H1 (cell line): ENCODE data around the gene CDH16. TPM values are rescaled to one million over a fixed set of nuclear protein-coding genes. Genes with fewer than 3 reads are reported as not detected.

Experiments
- CTCF ChIA-PET: fragments of 300-600 bp; sonication (Branson Sonifier 250); formaldehyde crosslinking; loops from one replicate; lab custom pipeline; 2021; ENCODE audit not compliant: partially characterized antibody; lab: Charles Lee
- POLR2A ChIA-PET: fragments of 300-600 bp; sonication (Branson Sonifier 250); formaldehyde crosslinking; loops from one replicate; lab custom pipeline; 2021; ENCODE audit warnings: inconsistent platforms; ENCODE audit not compliant: partially characterized antibody; lab: Charles Lee
- DNase-seq, 2 experiments: peaks; one replicate each; pipeline versions ENCODE4 v3.0.0 to v3.0.0-alpha.2; 2010 to 2022; ENCODE audit warnings: low spot score in 2 of 2, low read depth in 1 of 2, mixed read lengths in 1 of 2
- FAIRE-seq: peaks from 2 replicates; lab custom pipeline; 2011; peaks lifted over from hg19 to GRCh38; lab: Jason Lieb, UNC
- H2AFZ ChIP-seq: 2 replicates; pipeline ENCODE4 v1.8.1; 2012; ENCODE audit warnings: low read length, inconsistent platforms
- H2AK5ac ChIP-seq: 2 replicates; pipeline ENCODE4 v1.6.1; 2013; ENCODE audit warnings: low read depth, low read length
- H2BK120ac ChIP-seq: replicated peaks from 2 replicates; pipeline ENCODE3; 2013; ENCODE audit warnings: low read depth, low read length, inconsistent platforms
- H2BK12ac ChIP-seq: 2 replicates; pipeline ENCODE4 v1.6.1; 2013; ENCODE audit warnings: low read depth, low read length
- H2BK15ac ChIP-seq: 2 replicates; pipeline ENCODE4 v1.6.1; 2013; ENCODE audit warnings: low read length
- H2BK20ac ChIP-seq: 2 replicates; pipeline ENCODE4 v1.6.1; 2013; ENCODE audit warnings: low read length
- H2BK5ac ChIP-seq: 2 replicates; pipeline ENCODE4 v1.6.1; 2013; ENCODE audit warnings: low read depth, low read length
- H3K14ac ChIP-seq: 2 replicates; pipeline ENCODE4 v1.6.1; 2013; ENCODE audit warnings: inconsistent platforms; ENCODE audit not compliant: insufficient read length
- H3K18ac ChIP-seq: 2 replicates; pipeline ENCODE4 v1.6.1; 2013; ENCODE audit warnings: low read length; ENCODE audit errors: extremely low read depth
- H3K23ac ChIP-seq: 2 replicates; pipeline ENCODE4 v1.6.1; 2013; ENCODE audit warnings: inconsistent platforms; ENCODE audit not compliant: insufficient read length
- H3K23me2 ChIP-seq: 2 replicates; pipeline ENCODE4 v1.6.1; 2013; ENCODE audit warnings: low read depth, low read length
- H3K27ac ChIP-seq: 2 replicates; pipeline ENCODE4 v1.6.1; 2011; ENCODE audit warnings: low read depth, low read length, inconsistent platforms
- H3K27me3 ChIP-seq, 4 experiments: replicated peaks in 1 of 4; 1 replicate in 1 of 4; 2 replicates in 3 of 4; pipeline versions ENCODE4 v1.6.1 to v1.8.1; 2011 to 2013; ENCODE audit warnings: low read length in 3 of 4, mild to moderate bottlenecking in 3 of 4, inconsistent platforms in 2 of 4, mixed read lengths in 2 of 4, moderate library complexity in 1 of 4; ENCODE audit not compliant: control insufficient read depth in 3 of 4, insufficient read depth in 3 of 4; ENCODE audit errors: extremely low read depth in 1 of 4
- H3K36me3 ChIP-seq, 4 experiments: 2 replicates each; pipeline versions ENCODE4 v1.6.1 to v1.8.1; 2011 to 2013; ENCODE audit warnings: mild to moderate bottlenecking in 4 of 4, low read length in 3 of 4, moderate library complexity in 2 of 4, control low read depth in 1 of 4, inconsistent platforms in 1 of 4; ENCODE audit not compliant: insufficient read depth in 4 of 4, control insufficient read depth in 2 of 4
- H3K4ac ChIP-seq: replicated peaks from 2 replicates; pipeline ENCODE3; 2013; ENCODE audit warnings: low read length, low read depth, mixed read lengths, inconsistent platforms; ENCODE audit not compliant: insufficient read length
- H3K4me1 ChIP-seq, 4 experiments: replicated peaks in 1 of 4; 1 replicate in 1 of 4; 2 replicates in 3 of 4; pipeline versions ENCODE4 v1.6.1 to v1.8.1; 2011 to 2013; ENCODE audit warnings: low read length in 3 of 4, inconsistent platforms in 2 of 4, mixed read lengths in 1 of 4; ENCODE audit not compliant: insufficient read depth in 4 of 4, control insufficient read depth in 3 of 4
- H3K4me2 ChIP-seq, 2 experiments: 2 replicates each; pipeline versions ENCODE4 v1.6.1 to v1.8.1; 2011 to 2013; ENCODE audit warnings: low read depth in 2 of 2, low read length in 2 of 2, control low read depth in 1 of 2, inconsistent platforms in 1 of 2, mild to moderate bottlenecking in 1 of 2; ENCODE audit not compliant: insufficient read depth in 1 of 2
- H3K4me3 ChIP-seq, 4 experiments: fragments of 200-600, 300-600 bp in 1 of 4; sonication (generic), shearing (Covaris generic), sonication (Bioruptor Twin) in 1 of 4; 2 replicates each; pipeline versions ENCODE4 v1.5.1 to v1.8.1; 2011 to 2016; ENCODE audit warnings: low read length in 4 of 4, low read depth in 3 of 4, control low read depth in 2 of 4, inconsistent platforms in 2 of 4, mild to moderate bottlenecking in 2 of 4, mixed read lengths in 1 of 4, moderate library complexity in 1 of 4; ENCODE audit not compliant: insufficient read depth in 2 of 4; ENCODE audit errors: extremely low read depth in 1 of 4
- H3K56ac ChIP-seq: replicated peaks from 2 replicates; pipeline ENCODE3; 2013; ENCODE audit warnings: low read depth, mild to moderate bottlenecking, mixed read lengths, low read length, inconsistent platforms; ENCODE audit not compliant: insufficient read length
- H3K79me1 ChIP-seq: 2 replicates; pipeline ENCODE4 v1.6.1; 2013; ENCODE audit warnings: low read depth, low read length, control low read depth
- H3K79me2 ChIP-seq, 2 experiments: 2 replicates each; pipeline versions ENCODE4 v1.6.1 to v1.8.1; 2012 to 2013; ENCODE audit warnings: low read length in 2 of 2, mild to moderate bottlenecking in 2 of 2, inconsistent platforms in 1 of 2; ENCODE audit not compliant: insufficient read depth in 2 of 2, control insufficient read depth in 1 of 2
- H3K9ac ChIP-seq, 4 experiments: replicated peaks in 1 of 4; 1 replicate in 1 of 4; 2 replicates in 3 of 4; pipeline versions ENCODE4 v1.6.1 to v1.8.1; 2011 to 2013; ENCODE audit warnings: low read depth in 3 of 4, low read length in 3 of 4, control low read depth in 2 of 4, mild to moderate bottlenecking in 2 of 4, moderate library complexity in 2 of 4, inconsistent platforms in 1 of 4; ENCODE audit errors: extremely low read depth in 1 of 4
- H3K9me3 ChIP-seq, 2 experiments: 2 replicates each; pipeline versions ENCODE4 v1.6.1 to v1.8.1; 2012 to 2013; ENCODE audit warnings: mild to moderate bottlenecking in 2 of 2, moderate library complexity in 2 of 2, control low read depth in 1 of 2, inconsistent platforms in 1 of 2, low read depth in 1 of 2, low read length in 1 of 2, mixed read lengths in 1 of 2; ENCODE audit not compliant: insufficient read depth in 2 of 2
- H4K20me1 ChIP-seq, 2 experiments: replicated peaks in 1 of 2; 2 replicates each; pipeline versions ENCODE3 to v1.8.1; 2011 to 2013; ENCODE audit warnings: inconsistent platforms in 2 of 2, low read length in 2 of 2, mild to moderate bottlenecking in 1 of 2; ENCODE audit not compliant: insufficient read depth in 2 of 2, control insufficient read depth in 1 of 2
- H4K5ac ChIP-seq: 2 replicates; pipeline ENCODE4 v1.6.1; 2013; ENCODE audit warnings: low read length, low read depth, mixed read lengths, inconsistent platforms; ENCODE audit not compliant: insufficient read length
- H4K8ac ChIP-seq: 2 replicates; pipeline ENCODE4 v1.8.0; 2013; ENCODE audit warnings: mild to moderate bottlenecking, moderate library complexity, low read length, inconsistent platforms; ENCODE audit not compliant: insufficient read depth; ENCODE audit errors: extremely low read depth
- H4K91ac ChIP-seq: replicated peaks from 2 replicates; pipeline ENCODE3; 2013; ENCODE audit warnings: low read length, mixed read lengths, inconsistent platforms; ENCODE audit not compliant: insufficient read length
- SP4 ChIP-seq: IDR thresholded peaks from 2 replicates; pipeline ENCODE4 v1.6.1; 2012; ENCODE audit warnings: low read length, inconsistent platforms
- WGBS, 2 experiments: shearing (Covaris generic) in 1 of 2; methylation state at CpG; one replicate each; pipeline versions ENCODE4 v1.1.6 to v1.1.7; 2013 to 2015; ENCODE audit warnings: low lambda C conversion rate in 2 of 2, mixed read lengths in 2 of 2, inconsistent platforms in 1 of 2, low coverage in 1 of 2, missing lambda C conversion rate in 1 of 2; ENCODE audit not compliant: insufficient replicate concordance in 2 of 2, insufficient coverage in 1 of 2, insufficient read length in 1 of 2; ENCODE audit errors: extremely low coverage in 1 of 2, missing lambda C conversion rate in 1 of 2; 5-methylcytosine and 5-hydroxymethylcytosine counted together
- polyA plus RNA-seq, 7 experiments: library from polyadenylated mRNA; depleted of rRNA in 3 of 7; stranded (reverse) in 5 of 7; unstranded in 2 of 7; fragments of >200 nt in 5 of 7; fragments of 200-250 nt in 2 of 7; gene quantifications; 1 replicate in 5 of 7; 2 replicates in 1 of 7; 4 replicates in 1 of 7; pipeline versions ENCODE4 v1.2.1 to v1.2.3, GENCODE V29; 2011 to 2013; ENCODE audit warnings: missing spikeins in 2 of 7, mixed read lengths in 2 of 7
- total RNA-seq: library from RNA; stranded (reverse); fragmentation: NEBNext Ultra II Directional; extraction: Animal tissue kit (Norgen Biotek cat#: 25700); gene quantifications from 2 replicates; pipeline ENCODE4 v1.2.1, GENCODE V29; 2021

Gene CDH16
- total and polyA plus RNA-seq, 2 of the 8 experiments (the other 6 are each of a cell fraction or from before 2014, with no cell fraction given): not detected

- no peak overlapping the region for H2BK20ac ChIP-seq
- H3K79me1 ChIP-seq: no peaks in the 10 kb centered on the region
- 95% methylated on average over 3 of the region's 3 CpGs; no CpG with 5 or more reads in 1 of the 2 experiments for WGBS, 2 experiments
- CTCF ChIA-PET: interaction anchor here (1.0 to 42.0 kb wide), 22 partner anchors 10 to 308 kb away, joined by 3 to 1009 read pairs (median 4); partner anchors contain the start of genes B3GNT9, CDH16, CIAO2B and PDP2
- H3K4me1 ChIP-seq: peaks cover 0 to 6% (median 2%) of the 10 kb centered on the region in 4 experiments; a peak in 3 of 7 replicates
- no peak overlapping the region; the same call in 1 of the 2 replicates for H2BK12ac ChIP-seq
- H2BK15ac ChIP-seq: no peak overlapping the region
- no peaks in the 10 kb centered on the region for H3K23me2 ChIP-seq
- H4K91ac ChIP-seq: no peak overlapping the region
- H3K27me3 ChIP-seq: no peaks in the 10 kb centered on the region; a peak in 1 of 7 replicates
- no peak overlapping the region for H4K8ac ChIP-seq
- TF ChIP-seq SP4: no peak
- no peak overlapping the region for H3K14ac ChIP-seq
- no peaks in the 10 kb centered on the region for H3K9me3 ChIP-seq
- H3K4me3 ChIP-seq: no peak overlapping the region
- no peak overlapping the region for H3K4me2 ChIP-seq
- no peak overlapping the region for H3K27ac ChIP-seq
- H2BK5ac ChIP-seq: no peak overlapping the region
- DNase-seq (no peak), FAIRE-seq (no peak)
- peak overlapping the region; percentile 28 for H3K56ac ChIP-seq
- no peak overlapping the region for H2AK5ac ChIP-seq
- H4K20me1 ChIP-seq: peaks cover 4 to 9% of the 10 kb centered on the region in 2 experiments
- no peak overlapping the region; the same call in 1 of the 2 replicates for H3K18ac ChIP-seq
- no peak overlapping the region for H3K9ac ChIP-seq
- H2AFZ ChIP-seq: no peak overlapping the region
- H2BK120ac ChIP-seq: no peak overlapping the region
- H3K23ac ChIP-seq: no peak overlapping the region
- no peak overlapping the region for H3K4ac ChIP-seq
- H4K5ac ChIP-seq: no peak overlapping the region
- no peaks in the 10 kb centered on the region for H3K79me2 ChIP-seq
- H3K36me3 ChIP-seq: no peaks in the 10 kb centered on the region
- POLR2A ChIA-PET: interaction anchor here (1.3 to 2.2 kb wide), 2 partner anchors 17 to 31 kb away, joined by 3 to 6 read pairs; no protein-coding TSS in a partner anchor
Observed at GRCh38 chr16:66895999-66896398, 22.7 kb downstream of the CDH16 start.
